ENCODE measurements around the gene ZFP36L2.

GRCh38 chr2:43225788-43226557 is 433 bp downstream of the ZFP36L2 start:
- TF ChIP-seq ATF3 (IDR thresholded peaks at IDR 0.05; ENCODE audit: borderline replicate concordance, extremely low read depth, low read depth, low read length) (no peak), NR2C2 (IDR thresholded peaks at IDR 0.05; ENCODE audit: borderline replicate concordance, control insufficient read depth, insufficient read length, low read depth) (no peak), CTCF (IDR thresholded peaks at IDR 0.05 in 2 of 3, conservative IDR thresholded peaks at IDR 0.05 in 1 of 3; ENCODE audit: control insufficient read depth in 2 of 3, extremely low read depth in 1 of 3, insufficient read depth in 1 of 3, low read depth in 3 of 3, low read length in 3 of 3) (no peak), EP300 (IDR thresholded peaks at IDR 0.05; ENCODE audit: borderline replicate concordance in 1 of 2, control insufficient read depth in 1 of 2, low read depth in 2 of 2, low read length in 2 of 2) (no peak), FOXM1 (IDR thresholded peaks at IDR 0.05; ENCODE audit: low read depth, low read length) (no peak), RAD21 (IDR thresholded peaks at IDR 0.05; ENCODE audit: insufficient read depth, low read depth, low read length) (no peak), BRCA1 (IDR thresholded peaks at IDR 0.05; ENCODE audit: low read depth, low read length) (no peak), POLR2AphosphoS5 (IDR thresholded peaks at IDR 0.05; ENCODE audit: low read length) (peak; percentile 94), POLR2A (IDR thresholded peaks at IDR 0.05; ENCODE audit: low read depth, low read length) (no peak)
- TF ChIP-seq, protein P1, sequence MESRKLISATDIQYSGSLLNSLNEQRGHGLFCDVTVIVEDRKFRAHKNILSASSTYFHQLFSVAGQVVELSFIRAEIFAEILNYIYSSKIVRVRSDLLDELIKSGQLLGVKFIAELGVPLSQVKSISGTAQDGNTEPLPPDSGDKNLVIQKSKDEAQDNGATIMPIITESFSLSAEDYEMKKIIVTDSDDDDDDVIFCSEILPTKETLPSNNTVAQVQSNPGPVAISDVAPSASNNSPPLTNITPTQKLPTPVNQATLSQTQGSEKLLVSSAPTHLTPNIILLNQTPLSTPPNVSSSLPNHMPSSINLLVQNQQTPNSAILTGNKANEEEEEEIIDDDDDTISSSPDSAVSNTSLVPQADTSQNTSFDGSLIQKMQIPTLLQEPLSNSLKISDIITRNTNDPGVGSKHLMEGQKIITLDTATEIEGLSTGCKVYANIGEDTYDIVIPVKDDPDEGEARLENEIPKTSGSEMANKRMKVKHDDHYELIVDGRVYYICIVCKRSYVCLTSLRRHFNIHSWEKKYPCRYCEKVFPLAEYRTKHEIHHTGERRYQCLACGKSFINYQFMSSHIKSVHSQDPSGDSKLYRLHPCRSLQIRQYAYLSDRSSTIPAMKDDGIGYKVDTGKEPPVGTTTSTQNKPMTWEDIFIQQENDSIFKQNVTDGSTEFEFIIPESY (IDR thresholded peaks at IDR 0.05), result no peak
- TF ChIP-seq, protein P2, sequence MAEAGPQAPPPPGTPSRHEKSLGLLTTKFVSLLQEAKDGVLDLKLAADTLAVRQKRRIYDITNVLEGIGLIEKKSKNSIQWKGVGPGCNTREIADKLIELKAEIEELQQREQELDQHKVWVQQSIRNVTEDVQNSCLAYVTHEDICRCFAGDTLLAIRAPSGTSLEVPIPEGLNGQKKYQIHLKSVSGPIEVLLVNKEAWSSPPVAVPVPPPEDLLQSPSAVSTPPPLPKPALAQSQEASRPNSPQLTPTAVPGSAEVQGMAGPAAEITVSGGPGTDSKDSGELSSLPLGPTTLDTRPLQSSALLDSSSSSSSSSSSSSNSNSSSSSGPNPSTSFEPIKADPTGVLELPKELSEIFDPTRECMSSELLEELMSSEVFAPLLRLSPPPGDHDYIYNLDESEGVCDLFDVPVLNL (IDR thresholded peaks at IDR 0.05; ENCODE audit: low read depth, low read length), result no peak
